CD4-positive, alpha-beta T cell (primary cell): ENCODE results near the gene KLRK1. TPM values are rescaled to one million over a fixed set of nuclear protein-coding genes. Genes with fewer than 3 reads are reported as not detected.

Experiments
- ATAC-seq: fragments of 200-7000 bp; cut with Tn5 transposase; one replicate; pipeline ENCODE4 v1.10.0; 2022; ENCODE audit warnings: mild to moderate bottlenecking; ENCODE audit not compliant: poor library complexity
- CTCF ChIA-PET: fragments of 350-600 bp; sonication (Branson Sonifier 250); formaldehyde crosslinking; loops from one replicate; lab custom pipeline; 2021; ENCODE audit warnings: antibody characterized with exemption, inconsistent platforms; lab: Charles Lee
- POLR2A ChIA-PET: fragments of 350-600 bp; sonication (Branson Sonifier 250); formaldehyde crosslinking; loops from one replicate; lab custom pipeline; 2021; ENCODE audit warnings: antibody characterized with exemption, inconsistent platforms; lab: Charles Lee
- DNase-seq, 14 experiments: peaks; one replicate each; pipeline ENCODE4 v3.0.0-alpha.2; 2013 to 2020; ENCODE audit warnings: mixed read lengths in 2 of 14
- H3K27ac ChIP-seq, 2 donors: one replicate each; pipeline versions ENCODE4 v1.5.1 to v1.7.0; 2013; ENCODE audit warnings: low read length in 2 of 2, low read depth in 1 of 2, mild to moderate bottlenecking in 1 of 2
- H3K27me3 ChIP-seq, 2 experiments: 1 replicate in 1 of 2; 2 replicates in 1 of 2; pipeline versions ENCODE4 v1.6.1 to v1.7.0; 2013; ENCODE audit warnings: low read length in 2 of 2, control low read depth in 1 of 2, mild to moderate bottlenecking in 1 of 2, moderate library complexity in 1 of 2; ENCODE audit not compliant: insufficient read depth in 2 of 2, control insufficient read depth in 1 of 2
- H3K36me3 ChIP-seq: one replicate; pipeline ENCODE4 v1.6.1; 2013; ENCODE audit warnings: low read length, control low read depth; ENCODE audit not compliant: insufficient read depth
- H3K4me1 ChIP-seq: one replicate; pipeline ENCODE4 v1.6.1; 2013; ENCODE audit warnings: low read length, control low read depth; ENCODE audit not compliant: insufficient read depth
- H3K4me3 ChIP-seq: one replicate; pipeline ENCODE4 v1.5.1; 2013; ENCODE audit warnings: mild to moderate bottlenecking, low read length, moderate library complexity
- H3K9me3 ChIP-seq, 2 experiments: 1 replicate in 1 of 2; 2 replicates in 1 of 2; pipeline versions ENCODE4 v1.6.1 to v1.7.0; 2013; ENCODE audit warnings: low read length in 2 of 2, mild to moderate bottlenecking in 2 of 2, control low read depth in 1 of 2, moderate library complexity in 1 of 2; ENCODE audit not compliant: control insufficient read depth in 1 of 2, insufficient read depth in 1 of 2
- H3K27ac Mint-ChIP-seq: one replicate; pipeline ENCODE4 v1.8.0; 2020; ENCODE audit warnings: mixed read lengths
- H3K27me3 Mint-ChIP-seq: one replicate; pipeline ENCODE4 v1.8.0; 2021; ENCODE audit warnings: mixed read lengths
- H3K36me3 Mint-ChIP-seq: one replicate; pipeline ENCODE4 v1.8.0; 2021; ENCODE audit warnings: low read depth, mixed read lengths
- H3K4me1 Mint-ChIP-seq: one replicate; pipeline ENCODE4 v1.8.0; 2021; ENCODE audit warnings: low read depth, mixed read lengths
- H3K4me3 Mint-ChIP-seq: one replicate; pipeline ENCODE4 v1.8.0; 2020; ENCODE audit warnings: mild to moderate bottlenecking, mixed read lengths
- H3K9me3 Mint-ChIP-seq: one replicate; pipeline ENCODE4 v1.8.0; 2020; ENCODE audit warnings: mixed read lengths
- CTCF ChIP-seq: fragments of 200-600 bp; IDR thresholded peaks from one replicate; pipeline ENCODE4 v1.8.0; 2022; ENCODE audit warnings: antibody characterized with exemption, mild to moderate bottlenecking
- intact Hi-C, 2 experiments: fragments of 100-400 bp; cut with DNase I in 1 of 2; cut with micrococcal nuclease in 1 of 2; formaldehyde crosslinking; loops; one replicate each; pipeline versions ENCODE4 v1.15.1 to v1.9.0; 2023 to 2025; cut with DNase I, micrococcal nuclease
- total RNA-seq, 174 experiments: library from RNA in 2 of 174; stranded (reverse) in 2 of 174; gene quantifications; one replicate each; pipeline ENCODE4 v1.2.3 and lab custom pipeline; 2021 to 2026

KLRK1 gene
- total RNA-seq, 2 experiments from 2014 or later, result 0.96 to 1.0 TPM

GRCh38 chr12:10363914-10364814, 25.7 kb downstream of the KLRK1 start:
- no peaks in the 10 kb centered on the region for H3K36me3 ChIP-seq
- POLR2A ChIA-PET, result interaction anchor here (0.6 to 3.7 kb wide), 7 partner anchors 14 to 1181 kb away, joined by 3 to 26 read pairs (median 3); partner anchors contain the start of genes MAGOHB and SMIM10L1

GRCh38 chr12:10363658-10363913, 26.3 kb downstream of the KLRK1 start:
- no peak overlapping the region for H3K4me3 ChIP-seq
- CTCF ChIA-PET, result no interaction called here
- POLR2A ChIA-PET, result interaction anchor here (0.6 to 1.7 kb wide), 2 partner anchors 29 to 1182 kb away, joined by 3 to 4 read pairs; no protein-coding TSS in a partner anchor

More at GRCh38 chr12:10363914-10364814, 25.7 kb downstream of the KLRK1 start:
- DNase-seq (peak in 11 of 14 experiments; percentile 8 to 69 (median 24)), ATAC-seq (peak; percentile 49)
- peaks cover 0 to 5% of the 10 kb centered on the region in 2 experiments for H3K9me3 ChIP-seq
- intact Hi-C loops, result loop anchor here (2.0 to 10.0 kb wide), 7 partner anchors 149 to 1121 kb away; partner anchors contain the start of genes MAGOHB (in 2 of the 2) and GABARAPL1 (in 1 of the 2)
- no peaks in the 10 kb centered on the region for H3K27me3 ChIP-seq
- H3K4me1 ChIP-seq, result peaks cover 18% of the 10 kb centered on the region
- Mint-ChIP-seq H3K27me3 (no peaks in the 10 kb centered on the region), H3K9me3 (no peaks in the 10 kb centered on the region), H3K27ac (no peak overlapping the region), H3K4me1 (peaks cover 10% of the 10 kb centered on the region), H3K4me3 (no peak overlapping the region), H3K36me3 (no peaks in the 10 kb centered on the region)
- peak overlapping the region; percentile 73 for H3K4me3 ChIP-seq
- no peak for TF ChIP-seq CTCF
- CTCF ChIA-PET, result no interaction called here
- peak overlapping the region; percentile 52 to 77 for H3K27ac ChIP-seq

More at GRCh38 chr12:10363658-10363913, 26.3 kb downstream of the KLRK1 start:
- H3K9me3 ChIP-seq, result peaks cover 0 to 3% of the 10 kb centered on the region in 2 experiments
- no peak for TF ChIP-seq CTCF
- H3K36me3 ChIP-seq, result no peaks in the 10 kb centered on the region
- DNase-seq (no peak), ATAC-seq (no peak)
- peak overlapping the region in 1 of 2 donors; percentile 52 for H3K27ac ChIP-seq
- peaks cover 18% of the 10 kb centered on the region for H3K4me1 ChIP-seq
- no peak overlapping the region for H3K27ac Mint-ChIP-seq
- H3K27me3 Mint-ChIP-seq, result no peaks in the 10 kb centered on the region
- H3K9me3 Mint-ChIP-seq, result no peaks in the 10 kb centered on the region
- H3K4me1 Mint-ChIP-seq, result peaks cover 10% of the 10 kb centered on the region
- intact Hi-C loops, result loop anchor here (5.0 to 10.0 kb wide), 5 partner anchors 149 to 1121 kb away; partner anchors contain the start of genes GABARAPL1 (in 1 of the 2) and MAGOHB (in 1 of the 2)
- no peaks in the 10 kb centered on the region for H3K27me3 ChIP-seq
- H3K36me3 Mint-ChIP-seq, result no peaks in the 10 kb centered on the region
- H3K4me3 Mint-ChIP-seq, result no peak overlapping the region
